HG03135 (cell line): ENCODE results near the gene PLPPR1.

Experiments used
- ATAC-seq: cut with Tn5 transposase; IDR thresholded peaks from one replicate; pipeline ENCODE4 v1.9.1; 2021; ENCODE audit warnings: mild to moderate bottlenecking, moderate library complexity; ENCODE audit not compliant: unreplicated experiment

The PLPPR1 gene

DNA sequence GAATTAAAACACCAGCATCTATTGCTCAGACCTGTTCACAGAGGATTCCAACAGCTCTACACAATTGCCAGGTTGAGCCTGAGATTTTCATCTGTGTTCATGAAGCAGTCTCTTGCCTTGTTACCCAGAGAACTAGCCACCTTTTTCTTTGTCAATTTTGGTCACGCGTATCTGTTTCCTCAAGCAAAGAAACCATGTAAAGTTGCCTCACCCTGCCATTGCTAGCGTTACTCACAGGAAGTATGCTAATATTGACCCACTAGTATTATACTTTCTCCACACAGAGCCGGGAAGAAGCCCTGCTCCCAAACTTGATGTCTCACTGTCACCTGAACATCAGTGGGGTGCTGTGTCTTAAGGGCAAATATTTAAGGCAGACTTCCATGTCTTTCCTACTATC is 168.5 kb downstream of the PLPPR1 start:
- ATAC-seq: no peak

DNA sequence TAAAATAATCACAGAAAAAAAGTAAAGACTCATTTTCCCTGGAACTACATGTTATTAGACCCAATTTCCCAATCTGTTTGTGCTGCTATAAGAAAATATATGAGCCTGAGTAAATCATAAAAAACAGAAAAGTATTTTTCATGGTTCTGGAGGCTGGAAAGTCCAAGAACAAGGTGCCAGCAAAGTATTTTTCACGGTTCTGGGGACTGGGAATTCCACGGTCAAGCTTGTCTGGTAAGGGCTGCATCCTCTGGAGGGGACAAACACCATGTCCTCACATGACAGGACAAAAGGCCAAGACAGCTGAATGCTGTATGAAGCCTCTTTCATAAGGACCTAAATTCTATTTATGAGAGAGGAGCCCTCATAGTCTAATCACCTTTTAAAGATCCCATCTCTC is 172.3 kb downstream of the PLPPR1 start:
- no peak for ATAC-seq

DNA sequence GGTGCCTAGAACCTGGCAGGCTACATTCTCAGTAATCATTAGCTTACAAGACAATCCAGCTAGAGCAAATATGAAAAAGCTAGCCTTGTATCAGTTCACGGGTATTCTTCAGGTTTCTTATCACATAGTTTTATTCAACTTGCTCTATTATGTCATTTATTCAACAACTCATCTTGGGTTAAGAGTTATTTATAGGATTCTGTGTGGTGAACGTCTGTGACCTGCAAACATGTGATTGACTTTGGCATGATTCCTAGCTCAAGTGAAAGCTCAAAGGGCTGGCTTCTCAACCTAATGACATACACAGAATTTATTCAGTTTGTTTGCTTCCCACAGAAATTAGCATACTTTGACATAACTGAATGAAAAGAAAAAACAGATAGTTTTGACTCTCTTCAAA is 173.1 kb downstream of the PLPPR1 start:
- no peak for ATAC-seq

DNA sequence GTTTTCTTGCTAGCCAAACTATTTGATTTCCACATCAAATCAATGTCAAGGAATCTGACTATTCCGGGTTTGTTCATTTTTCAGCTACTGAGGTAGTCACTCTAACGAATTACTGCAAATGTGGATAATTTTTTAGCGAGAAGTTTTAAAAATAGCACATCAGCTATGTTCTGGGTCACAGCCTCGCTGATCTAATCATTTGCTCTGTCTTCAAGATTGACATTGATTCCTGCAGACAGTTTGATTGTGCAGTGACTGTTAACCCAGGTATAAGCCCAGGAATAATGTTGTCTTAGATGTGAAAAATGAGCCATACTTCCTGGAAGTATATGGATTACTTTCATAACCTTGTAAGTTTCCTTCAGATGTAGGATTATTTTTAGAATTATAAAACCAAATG is 181.1 kb downstream of the PLPPR1 start:
- ATAC-seq: no peak

DNA sequence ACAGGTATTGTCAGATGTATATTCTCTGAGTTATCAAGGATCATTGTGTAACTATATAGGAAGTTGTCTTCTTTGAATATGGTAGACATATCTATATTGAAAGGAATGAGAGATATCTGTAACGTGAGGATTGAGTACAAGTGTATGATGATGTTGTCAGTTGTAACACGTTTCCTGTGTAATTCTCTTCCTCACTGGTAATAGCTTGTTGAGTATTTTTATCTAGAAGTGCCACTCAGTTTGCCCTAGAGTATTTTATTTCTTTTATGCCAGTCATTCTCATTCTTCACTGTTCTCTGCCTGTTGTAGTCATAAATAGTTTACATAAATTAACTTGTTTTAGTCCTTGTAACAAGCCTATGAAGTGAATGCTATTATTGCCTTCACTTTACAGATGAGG is 184.1 kb downstream of the PLPPR1 start:
- no peak for ATAC-seq

DNA sequence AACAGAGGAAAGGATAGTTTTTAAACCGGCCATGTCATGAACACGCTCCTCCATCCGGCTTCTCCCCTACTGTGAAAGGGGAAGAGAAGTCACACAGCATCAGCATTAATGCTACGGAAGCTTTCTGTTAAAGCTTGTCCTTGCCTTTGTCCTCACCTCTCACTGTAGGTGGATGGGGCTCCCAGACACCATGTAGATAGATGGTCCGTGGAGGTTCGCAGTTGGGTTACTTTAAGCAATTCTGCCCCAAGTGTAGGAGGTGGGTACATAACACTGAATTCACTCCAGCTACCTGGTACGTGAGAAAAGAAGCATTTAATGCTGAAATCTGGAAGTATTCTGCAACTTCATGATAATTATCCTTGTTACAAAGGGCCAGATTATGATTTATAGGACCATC is 190.5 kb downstream of the PLPPR1 start:
- ATAC-seq: no peak

DNA sequence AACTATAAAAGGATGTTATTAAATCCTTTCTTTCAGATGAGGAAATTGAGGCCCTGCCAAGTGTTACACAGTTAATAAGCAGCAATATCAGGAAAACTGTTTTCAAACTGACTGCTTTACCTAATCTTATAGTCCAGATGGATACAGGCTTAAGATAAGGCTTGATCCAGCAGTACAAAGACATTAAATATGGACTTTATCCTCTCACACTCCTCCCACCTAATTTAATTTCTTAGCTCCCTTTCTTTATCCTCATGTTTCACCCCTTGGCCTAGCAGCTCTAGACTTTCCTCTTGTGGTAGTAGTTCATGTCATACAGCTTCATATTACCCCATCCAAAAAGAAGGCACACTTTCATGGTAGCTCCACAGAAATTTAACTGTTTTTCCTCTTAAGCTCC is 191.8 kb downstream of the PLPPR1 start:
- ATAC-seq: no peak

DNA sequence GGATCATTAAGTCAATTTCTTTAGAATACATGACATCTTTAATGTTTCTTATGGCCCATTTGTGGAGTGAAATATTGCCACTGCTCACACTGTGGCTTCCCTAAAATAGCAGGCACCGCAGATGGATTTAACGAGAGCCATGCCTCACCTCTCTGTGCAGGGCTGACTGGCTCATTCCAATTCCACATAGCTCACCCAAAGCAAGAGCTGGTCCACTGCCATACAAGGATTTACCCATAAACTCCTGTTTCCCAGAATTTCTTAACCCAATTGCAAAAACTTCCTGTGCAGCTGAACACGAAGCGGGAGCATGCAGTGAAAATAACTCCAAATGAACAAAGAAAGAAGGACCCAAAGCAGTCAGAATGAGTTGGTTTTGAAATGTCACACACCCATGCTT is 196.7 kb downstream of the PLPPR1 start:
- no peak for ATAC-seq

DNA sequence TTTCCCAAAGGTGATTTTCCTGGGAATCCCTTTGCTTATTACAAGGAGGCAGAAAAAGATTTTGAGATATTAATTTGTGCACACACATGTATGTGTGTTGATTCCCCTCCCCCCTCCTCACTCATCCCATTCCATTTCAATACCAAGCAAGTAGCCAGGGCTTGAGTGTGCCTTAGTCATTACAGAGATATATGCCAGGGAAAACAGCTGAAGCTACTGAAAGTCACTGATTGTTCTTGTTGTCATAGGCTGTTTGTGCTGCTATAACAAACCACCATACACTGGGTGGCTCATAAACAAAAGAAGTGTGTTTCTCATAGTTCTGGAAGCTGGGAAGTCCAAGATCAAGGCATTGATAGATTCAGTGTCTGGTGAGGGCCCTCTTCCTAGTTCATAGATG is 197.6 kb downstream of the PLPPR1 start:
- ATAC-seq: no peak

DNA sequence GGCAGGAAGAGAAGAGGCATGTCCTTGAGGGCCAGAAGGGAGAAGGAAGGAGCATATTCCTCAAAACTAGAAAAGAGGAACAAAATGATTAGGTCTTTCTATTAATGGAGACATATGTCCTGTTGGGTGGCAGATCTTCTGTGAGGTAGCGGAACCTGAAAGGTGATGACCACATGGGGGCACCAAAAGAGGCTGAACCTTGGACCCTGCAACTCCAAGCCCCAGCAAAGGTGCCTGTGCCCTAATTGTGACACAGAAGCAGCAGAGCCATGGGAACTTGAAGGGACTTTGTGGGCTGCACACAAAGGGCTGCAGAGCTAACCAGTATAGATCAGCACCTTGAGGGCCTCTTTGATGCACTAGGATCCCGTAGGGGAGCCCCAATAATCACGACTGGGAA is 198.3 kb downstream of the PLPPR1 start:
- no peak for ATAC-seq

DNA sequence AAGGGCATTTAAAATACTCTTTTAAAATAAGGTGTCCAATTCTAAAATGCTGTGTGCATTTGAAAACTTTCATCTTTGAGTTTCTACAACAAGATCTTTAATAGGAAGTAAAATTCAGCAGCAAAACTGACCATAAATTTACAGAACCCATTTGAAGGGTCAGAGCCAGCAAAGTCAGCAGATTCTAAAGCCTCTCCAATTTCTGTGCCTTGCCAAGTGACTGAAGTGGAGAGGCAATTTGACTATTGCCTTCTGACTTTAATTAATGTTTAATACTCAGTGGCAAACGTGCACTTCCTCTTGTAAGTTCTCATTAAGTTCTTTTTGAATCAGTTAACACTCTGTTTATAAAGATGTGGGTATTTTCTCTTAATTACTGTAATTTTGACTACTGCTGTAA is 201.1 kb downstream of the PLPPR1 start:
- no peak for ATAC-seq

DNA sequence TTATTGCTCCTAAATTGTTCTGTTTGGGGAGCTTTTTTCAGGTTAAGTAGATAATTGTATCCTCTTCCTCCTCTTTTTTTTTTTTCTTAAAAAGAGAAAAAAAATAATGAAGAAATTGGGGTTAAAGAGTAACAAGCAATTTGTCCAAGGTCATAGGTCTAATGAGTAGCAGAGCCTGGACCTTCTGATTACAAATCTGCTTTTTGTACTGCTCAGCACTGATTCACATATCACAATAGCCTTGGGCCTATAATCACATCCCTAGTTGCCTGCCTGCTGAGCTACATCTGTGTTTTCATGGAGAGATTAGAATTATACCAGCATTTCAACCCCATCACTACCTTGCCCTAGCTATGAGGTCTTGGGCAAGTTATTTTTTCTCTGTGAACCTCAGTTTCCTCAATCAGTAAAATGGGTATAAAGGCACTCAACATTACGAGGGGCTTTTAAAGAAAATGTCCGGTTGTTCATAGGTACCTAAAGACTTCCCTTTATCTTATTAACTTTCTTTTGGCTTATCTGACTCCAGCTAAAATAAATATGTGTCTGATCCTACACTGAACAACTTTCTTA is 204.0 kb downstream of the PLPPR1 start:
- no peak for ATAC-seq

DNA sequence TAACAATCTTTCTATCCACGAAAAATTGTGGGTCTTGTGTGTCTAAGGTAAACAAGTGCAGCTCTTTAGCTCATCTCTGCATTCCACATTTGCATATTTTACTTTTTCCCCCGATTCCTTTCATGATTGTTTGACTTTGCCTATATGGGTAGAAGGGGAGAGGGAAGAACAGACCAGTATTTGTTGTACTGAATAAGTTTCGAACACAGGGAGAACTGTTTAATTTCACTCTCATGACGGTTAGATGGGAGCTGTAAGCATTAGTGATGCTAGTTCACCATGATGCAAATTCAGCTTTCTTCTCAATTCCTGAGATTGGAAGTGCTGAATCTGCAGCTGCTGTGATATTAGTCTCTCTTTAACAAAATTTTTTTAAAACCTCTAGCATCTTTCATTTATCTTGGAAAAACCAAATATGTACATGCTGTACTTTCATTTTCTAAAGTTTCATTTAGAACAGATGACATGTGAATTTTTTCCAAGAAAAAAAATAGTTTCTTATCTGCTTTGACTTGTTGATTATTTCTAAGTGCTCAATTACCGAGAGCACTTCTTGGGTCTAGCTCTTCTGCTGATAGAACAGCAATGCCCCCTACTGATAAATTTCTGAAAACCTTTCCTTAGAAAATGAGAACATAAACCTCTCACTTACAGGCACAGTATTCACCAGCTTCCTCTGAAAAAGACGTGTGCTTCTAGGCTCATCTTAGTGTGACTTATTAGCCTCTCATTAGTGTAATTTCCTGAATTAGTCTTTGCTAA is 206.8 kb downstream of the PLPPR1 start:
- ATAC-seq: no peak

DNA sequence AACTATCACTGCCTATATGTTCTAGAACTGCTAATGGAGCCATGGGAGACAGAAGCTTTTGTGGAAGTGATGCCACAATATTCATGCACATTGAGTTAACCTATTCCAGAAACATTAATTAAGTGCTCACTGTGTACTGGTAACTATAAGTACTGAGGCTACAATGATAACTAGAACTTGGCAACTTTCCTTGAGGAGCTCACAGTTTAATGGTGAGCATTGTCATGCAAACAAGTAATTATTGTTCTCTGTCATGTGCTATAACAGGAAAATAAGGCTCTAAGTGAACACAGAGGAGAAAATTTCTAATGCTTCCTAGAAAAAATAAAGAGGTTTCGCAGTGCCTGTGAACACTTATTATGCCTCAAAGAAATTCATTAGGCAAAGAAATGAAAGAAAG is 214.1 kb downstream of the PLPPR1 start:
- ATAC-seq: no peak

DNA sequence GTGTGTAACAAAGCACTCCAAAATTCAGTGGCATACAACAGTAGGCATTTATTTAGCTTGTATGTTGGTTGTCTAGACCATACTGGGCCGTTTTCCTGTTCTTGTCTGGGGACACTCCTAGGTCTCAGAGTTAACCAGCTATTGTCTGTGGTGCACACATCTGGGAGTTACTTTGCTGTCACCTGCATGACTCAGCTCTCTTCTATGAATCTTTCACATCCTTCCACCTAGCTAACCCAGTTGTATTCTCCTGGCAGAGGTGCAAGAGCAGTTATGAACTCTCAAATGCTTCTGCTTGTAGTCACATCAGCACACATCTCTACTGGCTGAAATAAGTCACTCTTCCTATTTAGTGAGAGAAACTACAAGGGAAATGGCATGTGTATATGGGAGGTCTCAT is 218.2 kb downstream of the PLPPR1 start:
- no peak for ATAC-seq

DNA sequence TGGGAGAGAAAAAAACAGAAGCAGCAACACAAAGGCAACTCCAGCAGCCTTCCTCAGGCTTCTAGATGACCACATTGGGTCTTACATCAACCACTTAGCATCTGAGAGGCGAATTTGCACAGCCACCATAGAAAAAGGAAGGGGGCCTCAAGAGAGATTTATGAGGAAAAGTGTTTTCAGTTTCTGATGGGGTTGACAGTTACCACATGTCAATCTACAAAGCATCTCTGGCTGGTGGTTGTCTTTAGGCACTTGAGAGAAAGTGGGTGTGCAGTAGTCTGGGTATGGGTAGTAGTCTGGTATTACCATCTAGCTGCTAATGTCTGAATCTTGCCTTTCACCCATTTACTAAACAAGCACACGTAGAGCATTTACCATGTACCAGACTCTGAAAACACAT is 218.8 kb downstream of the PLPPR1 start:
- ATAC-seq: no peak

DNA sequence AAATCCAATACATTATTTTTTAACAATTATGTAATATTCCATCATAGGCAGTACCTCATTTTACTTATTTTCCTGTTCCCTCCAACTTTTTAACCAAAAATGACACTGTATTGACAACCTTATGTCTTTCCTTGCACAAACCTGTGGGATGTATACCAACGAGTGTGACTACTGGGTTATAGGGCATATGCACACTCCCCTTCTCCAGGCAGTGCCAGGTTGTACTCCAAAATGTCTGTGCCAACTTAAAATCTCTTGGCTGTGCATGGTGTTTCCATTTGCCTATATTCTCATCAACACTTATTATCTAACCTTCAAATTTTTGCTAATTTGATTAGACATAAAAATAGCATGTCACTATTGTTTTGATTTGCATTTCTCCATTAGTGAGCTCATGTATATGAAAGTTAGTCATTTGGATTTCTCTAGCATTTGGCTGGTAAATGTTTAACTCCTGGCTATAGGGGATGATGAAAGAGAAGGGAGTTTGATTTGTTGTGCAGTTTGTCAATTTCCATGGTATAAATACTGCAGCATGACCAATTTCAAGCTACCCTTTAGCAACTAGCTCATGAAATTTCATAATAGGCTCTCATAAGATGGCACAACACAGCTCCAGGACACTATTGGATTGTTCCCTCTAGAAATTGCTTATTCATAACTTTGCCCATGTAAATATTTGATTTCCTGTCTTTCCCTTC is 226.4 kb downstream of the PLPPR1 start:
- ATAC-seq: no peak

DNA sequence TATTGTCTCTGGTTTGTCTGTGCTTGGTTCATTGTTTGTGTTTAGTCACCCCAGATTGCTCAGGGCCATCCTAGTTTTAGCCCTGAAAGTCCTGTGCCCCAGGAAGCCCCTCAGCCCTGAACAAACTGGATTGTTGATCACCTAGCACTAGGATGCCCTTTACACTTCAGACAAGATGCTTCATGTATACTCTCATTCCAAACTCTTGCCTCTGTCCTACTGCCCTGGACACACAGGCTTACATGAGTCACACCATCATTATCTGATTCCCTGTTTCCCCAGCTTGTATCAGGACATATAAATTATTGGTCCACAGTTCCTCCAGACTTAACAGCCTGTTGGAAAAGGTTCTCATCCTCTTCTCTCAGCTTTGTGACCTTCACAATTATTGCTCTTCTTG is 236.2 kb downstream of the PLPPR1 start:
- ATAC-seq: no peak

DNA sequence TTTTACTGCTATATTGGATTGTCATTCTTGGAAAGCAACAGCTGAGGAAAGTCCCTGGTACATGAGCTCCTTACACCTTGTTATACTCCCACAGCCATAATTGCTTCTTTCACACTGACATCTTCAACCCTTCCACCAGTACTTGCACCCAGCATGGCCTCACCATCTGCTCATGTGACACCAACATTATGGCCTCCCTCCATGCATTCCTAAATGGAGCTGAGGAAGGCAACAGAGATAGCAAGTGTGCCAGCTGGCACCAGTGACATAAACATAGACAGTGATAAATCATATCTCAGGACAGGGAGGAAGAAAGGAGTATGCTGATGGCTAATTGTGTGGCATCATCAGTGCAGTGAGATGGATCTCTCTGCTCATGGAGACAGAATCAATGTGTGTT is 236.7 kb downstream of the PLPPR1 start:
- ATAC-seq: no peak

DNA sequence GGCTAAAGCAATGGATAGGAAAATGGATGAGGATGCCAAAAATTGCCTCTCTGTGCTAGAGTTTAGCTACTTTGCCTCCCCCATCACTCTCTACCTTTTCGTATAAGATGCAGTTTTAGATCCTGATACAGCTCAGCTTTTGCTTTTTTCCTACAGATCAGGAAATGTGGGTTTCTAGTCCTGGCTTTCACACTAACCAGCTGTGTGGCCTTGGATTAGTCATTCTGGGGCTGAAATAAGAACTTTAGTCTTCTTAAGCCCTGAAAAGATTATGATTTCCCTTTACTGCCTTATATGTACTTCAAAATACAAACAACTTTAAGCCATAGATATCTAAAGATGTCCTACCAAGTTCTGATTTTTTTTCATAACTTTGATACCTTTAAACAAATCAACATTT is 239.9 kb downstream of the PLPPR1 start:
- ATAC-seq: no peak

DNA sequence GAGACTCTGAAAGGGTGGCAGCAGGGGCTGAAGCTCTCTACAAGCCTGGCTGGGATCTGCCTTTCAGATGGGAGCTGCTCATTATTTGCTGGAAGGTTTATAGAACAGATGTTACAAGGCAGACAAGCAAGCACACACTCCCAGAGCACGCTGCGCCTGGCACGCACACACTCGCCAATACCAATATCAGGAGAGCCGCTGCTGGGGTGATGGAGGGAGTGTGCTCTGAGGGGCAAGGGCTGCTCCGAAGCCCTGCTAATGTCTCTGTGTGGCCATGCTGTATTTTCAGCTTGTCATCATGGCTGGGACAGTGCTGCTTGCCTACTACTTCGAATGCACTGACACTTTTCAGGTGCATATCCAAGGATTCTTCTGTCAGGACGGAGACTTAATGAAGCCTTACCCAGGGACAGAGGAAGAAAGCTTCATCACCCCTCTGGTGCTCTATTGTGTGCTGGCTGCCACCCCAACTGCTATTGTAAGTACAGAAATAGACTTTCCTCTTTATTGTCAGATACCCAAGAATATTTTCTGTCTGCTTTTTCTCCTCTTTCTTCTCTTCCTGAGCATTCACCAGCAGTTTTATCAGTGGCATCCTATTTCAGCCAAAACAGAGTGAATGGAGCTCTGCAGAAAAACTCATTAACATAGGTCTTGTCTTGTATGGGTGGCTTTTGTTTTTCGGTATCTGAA is 241.2 kb downstream of the PLPPR1 start:
- ATAC-seq: no peak

DNA sequence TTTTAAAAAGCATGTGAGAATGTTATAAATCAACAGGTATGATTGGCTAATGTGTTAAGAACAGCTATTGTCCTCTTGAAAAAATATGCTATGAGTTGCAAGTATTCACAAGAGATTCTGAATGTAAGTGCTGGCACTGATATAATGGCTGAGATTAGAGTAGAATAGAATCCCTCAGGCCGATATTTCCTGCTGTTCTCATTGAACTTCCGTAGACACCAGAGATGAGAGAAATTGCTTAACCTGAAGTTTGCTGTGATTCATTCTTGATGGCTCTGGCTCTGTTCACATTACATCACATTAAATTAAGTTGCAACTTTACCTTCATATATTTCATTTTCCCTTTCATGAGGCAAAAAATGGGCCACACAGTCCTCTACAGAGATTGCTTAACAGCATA is 241.8 kb downstream of the PLPPR1 start:
- no peak for ATAC-seq
